ENCODE data around the gene NPFFR1. TPM values are rescaled to one million over a fixed set of nuclear protein-coding genes. Genes with fewer than 3 reads are reported as not detected.

The NPFFR1 gene
- total RNA-seq, 3 donors from 2014 or later, result 0.44 TPM; not detected in 2

DNA sequence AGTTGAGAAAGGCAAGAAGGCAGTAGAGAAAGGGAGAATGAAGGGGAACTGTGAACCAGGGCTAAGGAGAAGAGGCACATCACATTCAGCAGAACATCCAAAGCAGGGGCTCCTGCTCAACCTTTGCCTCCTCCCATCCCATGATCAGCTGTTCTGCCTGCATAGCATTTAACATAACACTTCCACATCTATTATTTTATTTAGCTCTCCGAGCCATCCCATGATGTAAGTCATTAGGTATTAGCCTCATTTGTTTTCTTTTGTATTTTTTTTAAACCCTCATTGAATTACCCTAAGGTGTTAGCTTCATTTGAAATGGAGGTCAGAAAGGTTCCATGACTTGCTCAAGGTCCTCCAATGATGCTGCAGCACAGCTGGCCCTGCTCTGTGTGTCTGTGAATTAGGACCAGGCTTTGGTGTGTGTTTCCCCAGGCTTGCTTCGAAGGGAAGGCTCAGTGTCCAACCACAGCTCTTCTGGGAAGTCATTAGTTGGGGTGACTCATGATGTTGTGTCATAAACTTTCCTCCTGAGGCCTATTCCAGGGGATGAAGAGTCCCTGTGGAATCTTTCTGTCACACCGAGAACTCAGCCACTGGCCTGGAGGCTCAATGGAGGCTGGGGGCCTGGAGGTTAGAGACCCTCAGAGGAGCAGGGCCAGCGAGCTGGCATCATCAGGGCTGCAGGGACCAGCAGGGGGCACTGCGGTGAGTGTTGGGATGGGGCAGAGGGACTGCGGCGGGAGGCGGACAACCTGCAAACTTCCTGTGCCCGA is 16.5 kb downstream of the NPFFR1 start:
- no peaks in the 10 kb centered on the region for H3K36me3 ChIP-seq
- no peak overlapping the region for H3K4me3 ChIP-seq
- no peaks in the 10 kb centered on the region for H3K9me3 ChIP-seq
- no peak for TF ChIP-seq POLR2A (IDR thresholded peaks at IDR 0.05)
- peak in 2 of 3 donors; percentile 27 to 59 for TF ChIP-seq POLR2AphosphoS5 (IDR thresholded peaks at IDR 0.05)
- TF ChIP-seq CTCF (IDR thresholded peaks at IDR 0.05), result no peak
- peak in 1 of 2 donors; percentile 22 for DNase-seq (ENCODE audit: low spot score in 2 of 2)
- intact Hi-C loops (cut with DNase I; ENCODE audit: low total_unique reads), result loop anchor here (5.0 kb wide), 1 partner anchor 410 kb away; no protein-coding TSS in a partner anchor
- peak overlapping the region; percentile 33 to 66 for H3K27ac ChIP-seq
- H3K27me3 ChIP-seq, result no peaks in the 10 kb centered on the region
- H3K4me1 ChIP-seq, result no peaks in the 10 kb centered on the region

GRCh38 chr10:70266701-70267100 is 17.1 kb downstream of the NPFFR1 start:
- intact Hi-C loops (cut with DNase I; ENCODE audit: low total_unique reads), result loop anchor here (5.0 kb wide), 1 partner anchor 411 kb away; no protein-coding TSS in a partner anchor
- H3K9me3 ChIP-seq, result no peaks in the 10 kb centered on the region
- no peaks in the 10 kb centered on the region for H3K27me3 ChIP-seq
- no peak overlapping the region for H3K4me3 ChIP-seq
- H3K27ac ChIP-seq, result peak overlapping the region; percentile 33 to 66
- TF ChIP-seq CTCF (IDR thresholded peaks at IDR 0.05), result no peak
- TF ChIP-seq POLR2A (IDR thresholded peaks at IDR 0.05), result no peak
- no peak for TF ChIP-seq POLR2AphosphoS5 (IDR thresholded peaks at IDR 0.05)
- no peaks in the 10 kb centered on the region for H3K36me3 ChIP-seq
- no peaks in the 10 kb centered on the region for H3K4me1 ChIP-seq
- DNase-seq (ENCODE audit: low spot score in 2 of 2), result no peak

GRCh38 chr10:70266056-70266455 is 17.7 kb downstream of the NPFFR1 start:
- Histone ChIP-seq H3K27ac (no peak overlapping the region), H3K9me3 (no peaks in the 10 kb centered on the region), H3K27me3 (no peaks in the 10 kb centered on the region), H3K36me3 (no peaks in the 10 kb centered on the region), H3K4me3 (no peak overlapping the region), H3K4me1 (no peaks in the 10 kb centered on the region)
- intact Hi-C loops (cut with DNase I; ENCODE audit: low total_unique reads), result loop anchor here (5.0 kb wide), 1 partner anchor 411 kb away; no protein-coding TSS in a partner anchor
- TF ChIP-seq POLR2A (IDR thresholded peaks at IDR 0.05) (no peak), CTCF (IDR thresholded peaks at IDR 0.05) (no peak), POLR2AphosphoS5 (IDR thresholded peaks at IDR 0.05) (no peak)
- DNase-seq (ENCODE audit: low spot score in 2 of 2), result no peak

- Histone ChIP-seq H3K36me3 (no peaks in the 10 kb centered on the region), H3K4me3 (no peak overlapping the region), H3K27me3 (no peaks in the 10 kb centered on the region), H3K4me1 (no peaks in the 10 kb centered on the region), H3K27ac (no peak overlapping the region), H3K9me3 (no peaks in the 10 kb centered on the region)
- intact Hi-C loops (cut with DNase I; ENCODE audit: low total_unique reads), result loop anchor here (5.0 kb wide), 1 partner anchor 412 kb away; no protein-coding TSS in a partner anchor
- DNase-seq (ENCODE audit: low spot score in 2 of 2), result no peak
- TF ChIP-seq CTCF (IDR thresholded peaks at IDR 0.05), result no peak
- no peak for TF ChIP-seq POLR2AphosphoS5 (IDR thresholded peaks at IDR 0.05)
- no peak for TF ChIP-seq POLR2A (IDR thresholded peaks at IDR 0.05)
Observed at GRCh38 chr10:70265032-70265689, 18.6 kb downstream of the NPFFR1 start.

GRCh38 chr10:70260734-70261133 is 23.1 kb downstream of the NPFFR1 start:
- intact Hi-C loops (cut with DNase I; ENCODE audit: low total_unique reads), result no loop called here
- Histone ChIP-seq H3K4me1 (no peaks in the 10 kb centered on the region), H3K36me3 (no peaks in the 10 kb centered on the region), H3K4me3 (no peak overlapping the region), H3K9me3 (no peaks in the 10 kb centered on the region), H3K27ac (no peak overlapping the region), H3K27me3 (no peaks in the 10 kb centered on the region)
- DNase-seq (ENCODE audit: low spot score in 2 of 2), result no peak
- no peak for TF ChIP-seq CTCF (IDR thresholded peaks at IDR 0.05)
- no peak for TF ChIP-seq POLR2AphosphoS5 (IDR thresholded peaks at IDR 0.05)
- no peak for TF ChIP-seq POLR2A (IDR thresholded peaks at IDR 0.05)
